AG04449 (cell line): ENCODE results near the gene IL17D.

ENCODE experiments used
- CTCF ChIA-PET: fragments of 350-600 bp; formaldehyde crosslinking; extraction: SDS; loops from one replicate; lab custom pipeline; 2021; ENCODE audit warnings: antibody characterized with exemption; lab: Yijun Ruan, JAX
- POLR2A ChIA-PET: fragments of 400-600, 350-600 bp; formaldehyde crosslinking; extraction: SDS; loops from one replicate; lab custom pipeline; 2020; ENCODE audit warnings: antibody characterized with exemption, inconsistent platforms; lab: Yijun Ruan, JAX
- DNase-seq: peaks from one replicate; pipeline ENCODE4 v3.0.0-alpha.2; 2010; ENCODE audit warnings: low read depth, low spot score
- H3K4me3 ChIP-seq: 2 replicates; pipeline ENCODE4 v1.5.1; 2011; ENCODE audit warnings: low read depth, mild to moderate bottlenecking, control low read depth, low read length
- CTCF ChIP-seq: IDR thresholded peaks from one replicate; pipeline ENCODE4 v1.5.1; 2011; ENCODE audit warnings: mild to moderate bottlenecking, moderate library complexity, low read length, control low read depth, inconsistent platforms; ENCODE audit not compliant: insufficient read depth; ENCODE audit errors: missing control alignments

IL17D gene

GRCh38 chr13:20700288-20700687, 3.2 kb upstream of the IL17D start:
- ChIA-PET CTCF (interaction anchor here (0.7 to 1.2 kb wide), 3 partner anchors 12 to 451 kb away, joined by 3 read pairs; no protein-coding TSS in a partner anchor), POLR2A (interaction anchor here (0.7 kb wide), 1 partner anchor 18 kb away, joined by 3 read pairs; no protein-coding TSS in a partner anchor)
- no peak for DNase-seq
- no peak for TF ChIP-seq CTCF
- no peak overlapping the region for H3K4me3 ChIP-seq

GRCh38 chr13:20701461-20701860, 2.0 kb upstream of the IL17D start:
- no peak for TF ChIP-seq CTCF

GRCh38 chr13:20702530-20702914, 977 bp upstream of the IL17D start:
- H3K4me3 ChIP-seq, result peak overlapping the region; percentile 66
- POLR2A ChIA-PET, result interaction anchor here (0.6 kb wide), 1 partner anchor 170 kb away, joined by 3 read pairs; no protein-coding TSS in a partner anchor
- no peak for DNase-seq
- TF ChIP-seq CTCF, result no peak
- CTCF ChIA-PET, result interaction anchor here (0.7 to 2.5 kb wide), 7 partner anchors 9 to 207 kb away, joined by 3 to 21 read pairs (median 3); no protein-coding TSS in a partner anchor

More at GRCh38 chr13:20701461-20701860, 2.0 kb upstream of the IL17D start:
- POLR2A ChIA-PET, result no interaction called here
- CTCF ChIA-PET, result interaction anchor here (1.2 to 2.5 kb wide), 3 partner anchors 10 to 206 kb away, joined by 3 to 21 read pairs (median 18); no protein-coding TSS in a partner anchor
- H3K4me3 ChIP-seq, result no peak overlapping the region
- DNase-seq, result no peak

- peak overlapping the region; percentile 66 for H3K4me3 ChIP-seq
Observed at GRCh38 chr13:20703780-20704458, 420 bp downstream of the IL17D start.

GRCh38 chr13:20704459-20705069, 1.1 kb downstream of the IL17D start:
- no peak for TF ChIP-seq CTCF
- POLR2A ChIA-PET, result interaction anchor here (0.6 kb wide), 1 partner anchor 18 kb away, joined by 3 read pairs; no protein-coding TSS in a partner anchor
- H3K4me3 ChIP-seq, result peak overlapping the region; percentile 66

More at GRCh38 chr13:20703780-20704458, 420 bp downstream of the IL17D start:
- ChIA-PET CTCF (interaction anchor here (0.7 to 2.7 kb wide), 16 partner anchors 8 to 577 kb away, joined by 3 to 19 read pairs (median 4); no protein-coding TSS in a partner anchor), POLR2A (interaction anchor here (0.6 kb wide), 1 partner anchor 76 kb away, joined by 3 read pairs; no protein-coding TSS in a partner anchor)
- DNase-seq, result no peak
- peak; percentile 77 for TF ChIP-seq CTCF

More at GRCh38 chr13:20704459-20705069, 1.1 kb downstream of the IL17D start:
- DNase-seq, result no peak
- CTCF ChIA-PET, result interaction anchor here (0.8 to 2.7 kb wide), 16 partner anchors 9 to 578 kb away, joined by 3 to 19 read pairs (median 4); no protein-coding TSS in a partner anchor
